HepG2 (cell line): ENCODE data around the gene MBD2. TPM values are rescaled to one million over a fixed set of nuclear protein-coding genes. Genes with fewer than 3 reads are reported as not detected.

Experiments
- MATR3 ChIP-seq: sonication (generic); formaldehyde crosslinking; IDR thresholded peaks from 2 replicates; pipeline ENCODE4 v1.4.0; 2020; ENCODE audit warnings: missing genetic modification reagents
- MTF2 ChIP-seq: sonication (generic); formaldehyde crosslinking; IDR thresholded peaks from 2 replicates; pipeline ENCODE4 v1.5.0; 2020; ENCODE audit warnings: missing genetic modification reagents, borderline replicate concordance
- PAWR ChIP-seq: sonication (generic); formaldehyde crosslinking; IDR thresholded peaks from 2 replicates; pipeline ENCODE4 v1.4.0; 2020; ENCODE audit warnings: missing genetic modification reagents, mild to moderate bottlenecking, borderline replicate concordance
- SP4 ChIP-seq: sonication (generic); formaldehyde crosslinking; IDR thresholded peaks from 2 replicates; pipeline ENCODE4 v1.8.1; 2023; ENCODE audit warnings: mild to moderate bottlenecking, missing genetic modification reagents
- SYNCRIP ChIP-seq: fragments of 200-400 bp; formaldehyde crosslinking; IDR thresholded peaks from 2 replicates; pipeline ENCODE4 v1.6.1; 2018; ENCODE audit warnings: mild to moderate bottlenecking, low read depth, low read length; ENCODE audit not compliant: insufficient read depth
- YY1 ChIP-seq: IDR thresholded peaks from 2 replicates; pipeline ENCODE4 v1.6.1; 2011; ENCODE audit warnings: low read length, low read depth, moderate library complexity, mild to moderate bottlenecking; ENCODE audit not compliant: insufficient read depth, insufficient replicate concordance
- ZMYM2 ChIP-seq: sonication (generic); formaldehyde crosslinking; IDR thresholded peaks from 2 replicates; pipeline ENCODE4 v1.8.0; 2022; ENCODE audit warnings: mild to moderate bottlenecking, missing genetic modification reagents
- ZNF10 ChIP-seq: sonication (generic); formaldehyde crosslinking; IDR thresholded peaks from 2 replicates; pipeline ENCODE4 v1.4.0; 2020; ENCODE audit warnings: mild to moderate bottlenecking, low read depth, missing genetic modification reagents, borderline replicate concordance
- ZNF629 ChIP-seq: sonication (generic); formaldehyde crosslinking; conservative IDR thresholded peaks from 2 replicates; pipeline ENCODE4 v1.5.0; 2020; ENCODE audit warnings: missing genetic modification reagents
- polyA plus RNA-seq, 8 experiments: library from polyadenylated mRNA; depleted of rRNA in 3 of 8; stranded (reverse) in 7 of 8; unstranded in 1 of 8; fragments of >200 nt; fragmentation: Illumina TruSeq in 4 of 8; extraction: Trizol in 4 of 8; gene quantifications; 2 replicates each; pipeline versions ENCODE4 v1.2.1 to v1.2.3, GENCODE V29; 2011 to 2016; ENCODE audit warnings: low read depth in 4 of 8, missing spikeins in 1 of 8, mixed read lengths in 1 of 8; ENCODE audit not compliant: insufficient read depth in 1 of 8
- total RNA-seq, 5 experiments: library from RNA; depleted of rRNA; stranded (reverse); fragments of >200 nt; fragmentation: Illumina TruSeq; extraction: Trizol; gene quantifications; 2 replicates each; pipeline ENCODE4 v1.2.3, GENCODE V29; 2016; ENCODE audit warnings: low read depth in 1 of 5
- TF ChIP-seq, protein P1 (sequence below): sonication (generic); formaldehyde crosslinking; IDR thresholded peaks from 2 replicates; pipeline ENCODE4 v1.4.0; 2020; ENCODE audit warnings: mild to moderate bottlenecking, missing genetic modification reagents
- TF ChIP-seq, protein P2 (sequence below): sonication (generic); formaldehyde crosslinking; IDR thresholded peaks from 2 replicates; pipeline ENCODE4 v1.8.0; 2022; ENCODE audit warnings: mild to moderate bottlenecking, missing genetic modification reagents; ENCODE audit not compliant: insufficient replicate concordance
- TF ChIP-seq, protein P3 (sequence below): sonication (generic); formaldehyde crosslinking; IDR thresholded peaks from 2 replicates; pipeline ENCODE4 v1.4.0; 2020; ENCODE audit warnings: missing genetic modification reagents, borderline replicate concordance
- TF ChIP-seq, protein P4 (sequence below): sonication (generic); formaldehyde crosslinking; IDR thresholded peaks from 2 replicates; pipeline ENCODE4 v1.4.0; 2020; ENCODE audit warnings: missing genetic modification reagents
- TF ChIP-seq, protein P5 (sequence below): sonication (generic); formaldehyde crosslinking; IDR thresholded peaks from 2 replicates; pipeline ENCODE4 v1.4.0; 2020; ENCODE audit warnings: missing genetic modification reagents
- TF ChIP-seq, protein P6 (sequence below): IDR thresholded peaks from 2 replicates; pipeline ENCODE4 v1.6.1; 2016; ENCODE audit warnings: missing compliant biosample characterization, missing genetic modification reagents, borderline replicate concordance

The MBD2 gene
- total and polyA plus RNA-seq, 2 of the 13 experiments (the other 11 are each of a cell fraction or from before 2014, with no cell fraction given), result 19.1 to 38.5 TPM

DNA sequence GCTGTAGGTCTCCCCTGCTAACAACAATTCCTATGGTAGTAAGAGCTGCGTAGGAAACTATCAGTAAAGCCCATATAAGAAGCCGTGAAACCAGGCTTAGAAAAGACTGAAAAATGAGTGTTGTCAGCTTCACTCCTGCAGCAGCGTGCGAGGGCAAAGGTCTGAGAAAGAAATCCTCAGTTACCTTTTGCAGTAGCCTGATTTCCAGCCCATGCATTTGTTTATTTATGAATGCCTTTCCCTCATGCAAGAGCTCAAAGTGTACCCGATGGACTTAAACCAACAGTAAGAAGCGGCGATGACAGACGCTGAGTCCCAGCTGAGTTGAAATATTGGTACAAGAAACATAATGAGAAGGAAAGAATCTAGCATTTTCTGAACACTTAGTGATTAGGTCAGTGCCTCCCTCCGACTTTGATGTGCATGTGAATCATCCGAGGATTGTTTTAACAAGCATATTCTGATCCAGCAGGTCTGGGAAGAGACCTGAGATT is 29.8 kb upstream of the MBD2 start (continued):
- TF ChIP-seq, protein P1, sequence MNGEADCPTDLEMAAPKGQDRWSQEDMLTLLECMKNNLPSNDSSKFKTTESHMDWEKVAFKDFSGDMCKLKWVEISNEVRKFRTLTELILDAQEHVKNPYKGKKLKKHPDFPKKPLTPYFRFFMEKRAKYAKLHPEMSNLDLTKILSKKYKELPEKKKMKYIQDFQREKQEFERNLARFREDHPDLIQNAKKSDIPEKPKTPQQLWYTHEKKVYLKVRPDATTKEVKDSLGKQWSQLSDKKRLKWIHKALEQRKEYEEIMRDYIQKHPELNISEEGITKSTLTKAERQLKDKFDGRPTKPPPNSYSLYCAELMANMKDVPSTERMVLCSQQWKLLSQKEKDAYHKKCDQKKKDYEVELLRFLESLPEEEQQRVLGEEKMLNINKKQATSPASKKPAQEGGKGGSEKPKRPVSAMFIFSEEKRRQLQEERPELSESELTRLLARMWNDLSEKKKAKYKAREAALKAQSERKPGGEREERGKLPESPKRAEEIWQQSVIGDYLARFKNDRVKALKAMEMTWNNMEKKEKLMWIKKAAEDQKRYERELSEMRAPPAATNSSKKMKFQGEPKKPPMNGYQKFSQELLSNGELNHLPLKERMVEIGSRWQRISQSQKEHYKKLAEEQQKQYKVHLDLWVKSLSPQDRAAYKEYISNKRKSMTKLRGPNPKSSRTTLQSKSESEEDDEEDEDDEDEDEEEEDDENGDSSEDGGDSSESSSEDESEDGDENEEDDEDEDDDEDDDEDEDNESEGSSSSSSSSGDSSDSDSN (CRISPR knock-in tag), result no peak
- TF ChIP-seq, protein P2, sequence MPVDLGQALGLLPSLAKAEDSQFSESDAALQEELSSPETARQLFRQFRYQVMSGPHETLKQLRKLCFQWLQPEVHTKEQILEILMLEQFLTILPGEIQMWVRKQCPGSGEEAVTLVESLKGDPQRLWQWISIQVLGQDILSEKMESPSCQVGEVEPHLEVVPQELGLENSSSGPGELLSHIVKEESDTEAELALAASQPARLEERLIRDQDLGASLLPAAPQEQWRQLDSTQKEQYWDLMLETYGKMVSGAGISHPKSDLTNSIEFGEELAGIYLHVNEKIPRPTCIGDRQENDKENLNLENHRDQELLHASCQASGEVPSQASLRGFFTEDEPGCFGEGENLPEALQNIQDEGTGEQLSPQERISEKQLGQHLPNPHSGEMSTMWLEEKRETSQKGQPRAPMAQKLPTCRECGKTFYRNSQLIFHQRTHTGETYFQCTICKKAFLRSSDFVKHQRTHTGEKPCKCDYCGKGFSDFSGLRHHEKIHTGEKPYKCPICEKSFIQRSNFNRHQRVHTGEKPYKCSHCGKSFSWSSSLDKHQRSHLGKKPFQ (CRISPR knock-in tag), result no peak
- TF ChIP-seq YY1 (no peak), SP4 (no peak), ZNF629 (no peak; the same call in 1 of the 2 replicates), PAWR (no peak), MATR3 (no peak), ZMYM2 (no peak), ZNF10 (CRISPR knock-in tag) (no peak), MTF2 (no peak), SYNCRIP (no peak)
- TF ChIP-seq, protein P3, sequence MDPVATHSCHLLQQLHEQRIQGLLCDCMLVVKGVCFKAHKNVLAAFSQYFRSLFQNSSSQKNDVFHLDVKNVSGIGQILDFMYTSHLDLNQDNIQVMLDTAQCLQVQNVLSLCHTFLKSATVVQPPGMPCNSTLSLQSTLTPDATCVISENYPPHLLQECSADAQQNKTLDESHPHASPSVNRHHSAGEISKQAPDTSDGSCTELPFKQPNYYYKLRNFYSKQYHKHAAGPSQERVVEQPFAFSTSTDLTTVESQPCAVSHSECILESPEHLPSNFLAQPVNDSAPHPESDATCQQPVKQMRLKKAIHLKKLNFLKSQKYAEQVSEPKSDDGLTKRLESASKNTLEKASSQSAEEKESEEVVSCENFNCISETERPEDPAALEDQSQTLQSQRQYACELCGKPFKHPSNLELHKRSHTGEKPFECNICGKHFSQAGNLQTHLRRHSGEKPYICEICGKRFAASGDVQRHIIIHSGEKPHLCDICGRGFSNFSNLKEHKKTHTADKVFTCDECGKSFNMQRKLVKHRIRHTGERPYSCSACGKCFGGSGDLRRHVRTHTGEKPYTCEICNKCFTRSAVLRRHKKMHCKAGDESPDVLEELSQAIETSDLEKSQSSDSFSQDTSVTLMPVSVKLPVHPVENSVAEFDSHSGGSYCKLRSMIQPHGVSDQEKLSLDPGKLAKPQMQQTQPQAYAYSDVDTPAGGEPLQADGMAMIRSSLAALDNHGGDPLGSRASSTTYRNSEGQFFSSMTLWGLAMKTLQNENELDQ (CRISPR knock-in tag), result no peak
- TF ChIP-seq, protein P4, sequence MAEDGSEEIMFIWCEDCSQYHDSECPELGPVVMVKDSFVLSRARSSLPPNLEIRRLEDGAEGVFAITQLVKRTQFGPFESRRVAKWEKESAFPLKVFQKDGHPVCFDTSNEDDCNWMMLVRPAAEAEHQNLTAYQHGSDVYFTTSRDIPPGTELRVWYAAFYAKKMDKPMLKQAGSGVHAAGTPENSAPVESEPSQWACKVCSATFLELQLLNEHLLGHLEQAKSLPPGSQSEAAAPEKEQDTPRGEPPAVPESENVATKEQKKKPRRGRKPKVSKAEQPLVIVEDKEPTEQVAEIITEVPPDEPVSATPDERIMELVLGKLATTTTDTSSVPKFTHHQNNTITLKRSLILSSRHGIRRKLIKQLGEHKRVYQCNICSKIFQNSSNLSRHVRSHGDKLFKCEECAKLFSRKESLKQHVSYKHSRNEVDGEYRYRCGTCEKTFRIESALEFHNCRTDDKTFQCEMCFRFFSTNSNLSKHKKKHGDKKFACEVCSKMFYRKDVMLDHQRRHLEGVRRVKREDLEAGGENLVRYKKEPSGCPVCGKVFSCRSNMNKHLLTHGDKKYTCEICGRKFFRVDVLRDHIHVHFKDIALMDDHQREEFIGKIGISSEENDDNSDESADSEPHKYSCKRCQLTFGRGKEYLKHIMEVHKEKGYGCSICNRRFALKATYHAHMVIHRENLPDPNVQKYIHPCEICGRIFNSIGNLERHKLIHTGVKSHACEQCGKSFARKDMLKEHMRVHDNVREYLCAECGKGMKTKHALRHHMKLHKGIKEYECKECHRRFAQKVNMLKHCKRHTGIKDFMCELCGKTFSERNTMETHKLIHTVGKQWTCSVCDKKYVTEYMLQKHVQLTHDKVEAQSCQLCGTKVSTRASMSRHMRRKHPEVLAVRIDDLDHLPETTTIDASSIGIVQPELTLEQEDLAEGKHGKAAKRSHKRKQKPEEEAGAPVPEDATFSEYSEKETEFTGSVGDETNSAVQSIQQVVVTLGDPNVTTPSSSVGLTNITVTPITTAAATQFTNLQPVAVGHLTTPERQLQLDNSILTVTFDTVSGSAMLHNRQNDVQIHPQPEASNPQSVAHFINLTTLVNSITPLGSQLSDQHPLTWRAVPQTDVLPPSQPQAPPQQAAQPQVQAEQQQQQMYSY, result peak; percentile 48; the same call in 1 of the 2 replicates
- TF ChIP-seq, protein P5, sequence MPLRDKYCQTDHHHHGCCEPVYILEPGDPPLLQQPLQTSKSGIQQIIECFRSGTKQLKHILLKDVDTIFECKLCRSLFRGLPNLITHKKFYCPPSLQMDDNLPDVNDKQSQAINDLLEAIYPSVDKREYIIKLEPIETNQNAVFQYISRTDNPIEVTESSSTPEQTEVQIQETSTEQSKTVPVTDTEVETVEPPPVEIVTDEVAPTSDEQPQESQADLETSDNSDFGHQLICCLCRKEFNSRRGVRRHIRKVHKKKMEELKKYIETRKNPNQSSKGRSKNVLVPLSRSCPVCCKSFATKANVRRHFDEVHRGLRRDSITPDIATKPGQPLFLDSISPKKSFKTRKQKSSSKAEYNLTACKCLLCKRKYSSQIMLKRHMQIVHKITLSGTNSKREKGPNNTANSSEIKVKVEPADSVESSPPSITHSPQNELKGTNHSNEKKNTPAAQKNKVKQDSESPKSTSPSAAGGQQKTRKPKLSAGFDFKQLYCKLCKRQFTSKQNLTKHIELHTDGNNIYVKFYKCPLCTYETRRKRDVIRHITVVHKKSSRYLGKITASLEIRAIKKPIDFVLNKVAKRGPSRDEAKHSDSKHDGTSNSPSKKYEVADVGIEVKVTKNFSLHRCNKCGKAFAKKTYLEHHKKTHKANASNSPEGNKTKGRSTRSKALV, result no peak
- TF ChIP-seq, protein P6, sequence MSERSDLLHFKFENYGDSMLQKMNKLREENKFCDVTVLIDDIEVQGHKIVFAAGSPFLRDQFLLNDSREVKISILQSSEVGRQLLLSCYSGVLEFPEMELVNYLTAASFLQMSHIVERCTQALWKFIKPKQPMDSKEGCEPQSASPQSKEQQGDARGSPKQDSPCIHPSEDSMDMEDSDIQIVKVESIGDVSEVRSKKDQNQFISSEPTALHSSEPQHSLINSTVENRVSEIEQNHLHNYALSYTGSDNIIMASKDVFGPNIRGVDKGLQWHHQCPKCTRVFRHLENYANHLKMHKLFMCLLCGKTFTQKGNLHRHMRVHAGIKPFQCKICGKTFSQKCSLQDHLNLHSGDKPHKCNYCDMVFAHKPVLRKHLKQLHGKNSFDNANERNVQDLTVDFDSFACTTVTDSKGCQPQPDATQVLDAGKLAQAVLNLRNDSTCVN, result no peak
